GM21367 (cell line): ENCODE results near the gene WDR93.
A peak's percentile ranks its signal among the peaks of the same experiment; 100 is the strongest.

Experiments used
- ATAC-seq: cut with Tn5 transposase; IDR thresholded peaks from one replicate; pipeline ENCODE4 v1.9.1; 2021; ENCODE audit not compliant: unreplicated experiment

The WDR93 gene

GRCh38 chr15:89747708-89748682, 57.4 kb downstream of the WDR93 start:
- no peak for ATAC-seq

DNA sequence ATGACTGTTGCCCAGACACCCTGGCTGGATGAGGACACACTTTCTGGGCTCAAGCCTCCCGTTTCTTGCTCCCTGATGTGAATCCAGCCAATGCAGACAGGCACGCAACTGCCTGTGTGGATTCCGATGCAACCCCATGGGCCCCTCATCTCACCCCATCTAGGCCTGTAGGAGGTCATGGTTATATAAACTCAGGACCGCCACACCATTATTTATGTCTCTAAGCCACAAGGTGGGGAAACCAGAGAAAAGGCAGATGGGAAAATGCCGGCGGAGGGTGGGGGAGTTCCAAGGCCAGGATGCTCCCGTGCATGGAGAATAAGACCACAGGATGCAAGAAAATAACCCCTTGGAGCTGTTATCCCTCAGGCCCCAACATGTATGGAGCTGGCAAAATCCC, 58.4 kb downstream of the WDR93 start:
- no peak for ATAC-seq

GRCh38 chr15:89749526-89749925, 58.9 kb downstream of the WDR93 start:
- ATAC-seq = no peak

GRCh38 chr15:89749951-89750559, 59.4 kb downstream of the WDR93 start:
- peak; percentile 10 for ATAC-seq

GRCh38 chr15:89750560-89751542, 60.2 kb downstream of the WDR93 start, which contains the start of gene MESP1:
MESP1 (minus strand) TSS chr15:89751249; CDS start chr15:89751231, 18 bp downstream.
- ATAC-seq = peak; percentile 88

- ATAC-seq = no peak
Observed at GRCh38 chr15:89751748-89752147, 61.1 kb downstream of the WDR93 start.

DNA sequence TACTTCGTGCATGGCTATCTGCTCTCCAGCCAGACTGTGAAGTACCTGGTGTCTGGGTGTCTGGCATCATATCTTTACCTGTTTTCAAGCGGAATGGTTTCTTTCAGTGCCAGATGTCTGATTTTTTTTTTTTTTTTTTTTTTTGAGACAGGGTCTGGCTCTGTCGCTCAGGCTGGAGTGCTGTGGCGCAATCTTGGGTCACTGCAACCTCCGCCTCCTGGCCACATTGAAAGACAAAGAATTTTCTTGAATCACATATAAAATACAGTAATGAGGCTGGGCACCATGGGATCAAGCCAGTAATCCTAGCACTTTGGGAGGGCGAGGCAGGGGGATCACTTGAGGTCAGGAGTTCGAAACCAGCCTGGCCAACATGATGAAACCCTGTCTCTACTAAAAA, 63.2 kb downstream of the WDR93 start:
- no peak for ATAC-seq

- no peak for ATAC-seq
Observed at GRCh38 chr15:89754361-89755154, 63.9 kb downstream of the WDR93 start.

GRCh38 chr15:89755701-89756100, 65.1 kb downstream of the WDR93 start:
- no peak for ATAC-seq

DNA sequence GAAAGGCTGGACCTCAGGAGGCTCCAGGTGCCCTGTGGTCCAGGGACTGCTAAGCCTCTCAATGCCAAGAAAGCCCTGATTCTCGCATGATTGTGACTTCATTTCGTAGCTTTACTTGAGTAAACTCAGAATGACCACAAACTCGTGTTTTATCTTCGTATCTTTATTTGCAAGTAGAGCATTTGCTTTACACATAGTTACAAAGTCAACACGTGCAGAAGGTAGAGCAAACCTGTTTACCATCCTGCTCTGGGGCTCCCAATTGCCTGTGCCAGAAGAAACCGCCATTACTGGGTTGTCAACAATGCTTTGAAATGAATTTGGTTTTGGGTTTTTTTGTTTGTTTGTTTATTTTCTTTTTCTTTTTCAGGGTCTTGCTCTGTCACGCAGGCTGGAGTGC, 66.3 kb downstream of the WDR93 start:
- ATAC-seq = no peak

GRCh38 chr15:89758283-89758682, 67.7 kb downstream of the WDR93 start:
- ATAC-seq = no peak

DNA sequence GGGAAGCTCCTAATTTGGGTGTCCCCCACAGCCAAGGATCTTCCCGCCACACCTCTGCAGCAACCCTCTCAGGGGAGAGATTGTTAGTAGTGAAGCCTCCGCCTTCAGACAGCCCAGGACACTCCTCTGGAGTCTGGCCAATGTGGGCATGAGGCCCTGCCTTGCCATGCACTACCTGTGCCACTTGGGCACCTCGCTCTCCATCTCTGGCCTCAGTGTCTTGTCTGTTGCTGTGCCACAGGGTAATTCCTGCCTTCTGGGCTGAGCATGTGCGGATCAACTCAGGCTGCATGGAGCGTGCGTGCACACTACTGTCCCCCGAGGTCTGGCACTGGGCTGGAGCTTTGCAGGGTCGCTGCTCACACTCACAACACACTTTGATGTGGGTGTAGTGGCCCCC, 68.4 kb downstream of the WDR93 start:
- ATAC-seq = no peak

DNA sequence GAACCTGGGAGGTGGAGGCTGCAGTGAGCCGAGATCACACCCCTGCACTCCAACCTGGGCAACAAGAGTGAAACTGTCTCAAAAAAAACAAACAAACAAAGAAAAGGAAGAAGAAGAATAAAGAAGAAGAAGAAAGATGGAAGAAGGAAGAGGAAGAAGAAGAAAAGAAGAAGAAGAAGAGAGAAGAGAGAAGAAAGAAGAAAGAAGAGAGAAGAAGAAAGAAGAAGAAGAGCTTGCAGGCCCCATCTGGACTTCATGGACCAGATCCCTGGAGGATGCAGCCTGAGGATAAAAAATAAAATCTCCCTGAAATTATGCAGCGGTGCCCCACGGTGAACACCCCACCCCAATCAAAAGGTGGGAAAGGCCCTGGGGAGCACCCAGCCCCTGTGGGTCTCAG, 69.2 kb downstream of the WDR93 start:
- ATAC-seq = no peak

DNA sequence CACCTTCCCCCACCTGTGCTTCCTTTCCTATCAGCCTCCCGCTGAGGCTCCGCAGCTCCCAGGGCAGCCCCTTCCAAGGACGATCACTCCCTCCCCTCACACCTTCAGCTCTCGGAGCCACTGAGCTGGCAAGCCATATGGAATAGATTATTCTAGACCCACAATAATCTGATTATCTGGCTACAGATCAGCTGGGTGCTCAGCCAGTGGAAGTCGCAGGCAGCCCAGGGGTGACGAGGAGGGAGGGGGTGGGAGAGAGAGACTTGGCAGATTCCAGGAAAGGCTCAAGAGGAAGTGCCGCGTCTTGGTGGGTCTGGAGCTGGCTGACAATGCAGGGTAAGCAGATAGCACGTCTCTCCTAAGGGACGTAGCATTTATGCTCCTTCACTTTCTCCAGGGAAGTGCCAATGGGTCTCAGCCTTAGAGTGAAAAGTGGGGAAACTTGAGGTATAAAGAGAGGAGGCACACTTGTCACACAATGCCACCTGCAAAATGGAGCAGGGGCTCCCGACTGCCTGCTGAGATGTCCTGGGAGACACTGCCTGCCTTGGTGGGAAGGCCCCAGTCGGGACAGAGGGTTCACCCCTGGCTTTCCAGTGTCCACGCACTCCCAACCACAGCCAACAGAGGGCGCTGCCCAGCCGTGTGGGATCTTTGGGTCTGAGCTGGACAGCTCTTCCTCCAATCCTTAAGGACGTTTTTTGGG, 69.8 kb downstream of the WDR93 start:
- ATAC-seq = no peak

DNA sequence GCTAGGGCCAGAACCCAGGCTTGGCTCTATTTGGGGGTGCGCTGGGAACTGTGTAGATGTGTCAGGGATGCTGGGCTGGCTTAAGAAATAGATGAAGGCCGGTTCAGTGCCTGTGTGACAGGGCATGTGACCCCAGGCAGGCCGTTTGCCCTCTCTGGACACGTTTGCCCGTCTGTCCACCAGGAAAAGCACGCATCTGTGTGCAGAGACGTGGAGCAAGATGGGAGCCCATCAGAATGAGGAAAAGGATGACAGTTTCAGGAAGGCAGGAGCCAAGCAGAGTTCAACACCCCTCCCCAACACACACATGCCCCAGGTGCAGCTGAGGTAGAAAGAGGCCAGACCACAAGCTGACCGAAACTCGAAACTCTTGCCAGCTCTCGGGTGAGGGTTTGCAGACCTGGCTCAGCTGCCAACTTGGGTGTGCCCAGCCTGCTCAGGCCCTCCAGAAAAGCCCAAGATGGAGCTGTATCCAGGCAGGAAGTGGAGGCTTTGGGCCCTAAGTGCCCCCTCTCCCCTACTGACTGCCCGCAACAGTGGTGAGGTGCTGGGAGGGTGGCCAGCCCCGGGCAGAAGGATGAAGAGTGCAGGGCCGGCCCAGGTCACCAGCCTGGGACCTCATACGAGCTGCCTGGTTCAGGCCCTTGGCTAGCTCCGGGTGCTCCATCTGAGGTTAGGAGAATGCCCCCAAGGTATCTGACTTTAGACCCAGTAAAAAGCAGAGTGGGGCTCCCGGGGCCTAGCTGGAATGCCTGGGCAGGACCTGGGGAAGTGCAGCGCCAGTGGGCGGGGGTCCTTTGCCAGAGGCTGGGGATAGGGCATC, 70.6 kb downstream of the WDR93 start:
- ATAC-seq = no peak

- ATAC-seq = no peak
Observed at GRCh38 chr15:89761929-89762328, 71.3 kb downstream of the WDR93 start.

GRCh38 chr15:89765694-89766093, 75.1 kb downstream of the WDR93 start:
- ATAC-seq = no peak

- no peak for ATAC-seq
Observed at GRCh38 chr15:89766357-89767311, 76.0 kb downstream of the WDR93 start.
